Activated CD8-positive, alpha-beta memory T cell treated with anti-CD3 and anti-CD28 coated beads, Interleukin-2, amount 50 U/mL, for 4 hours (primary cell): ENCODE results near the gene FKBP9.
"Not testable (repeated sequence)": the region's sequence is repeated elsewhere in the genome, so short reads cannot be mapped to it uniquely, and the experiment has no call there.

Experiments
- DNase-seq: peaks from one replicate; pipeline ENCODE4 v3.0.0-alpha.2; 2020

Gene FKBP9

GRCh38 chr7:32957326-32958045 is at the start of gene FKBP9:
TSS of gene FKBP9 (plus strand) at chr7:32957440. CDS start at chr7:32957574, 134 bp downstream.
- no peak for DNase-seq

GRCh38 chr7:32910195-32910594 is 47.0 kb upstream of the FKBP9 start:
- DNase-seq, result no peak

GRCh38 chr7:32914184-32914583 is 43.1 kb upstream of the FKBP9 start:
- DNase-seq, result no peak

- DNase-seq, result no peak
Observed at GRCh38 chr7:32915041-32915536, 42.2 kb upstream of the FKBP9 start.

- DNase-seq, result no peak
Observed at GRCh38 chr7:32916006-32916405, 41.2 kb upstream of the FKBP9 start.

GRCh38 chr7:32916994-32917393 is 40.2 kb upstream of the FKBP9 start:
- not testable (repeated sequence) for DNase-seq

- DNase-seq, result no peak
Observed at GRCh38 chr7:32921896-32922295, 35.3 kb upstream of the FKBP9 start.

- no peak for DNase-seq
Observed at GRCh38 chr7:32928785-32929298, 28.4 kb upstream of the FKBP9 start.

GRCh38 chr7:32929430-32930143 is 27.7 kb upstream of the FKBP9 start:
- no peak for DNase-seq

- DNase-seq, result no peak
Observed at GRCh38 chr7:32930378-32930777, 26.9 kb upstream of the FKBP9 start.

- DNase-seq, result no peak
Observed at GRCh38 chr7:32935558-32935957, 21.7 kb upstream of the FKBP9 start.

- DNase-seq, result no peak
Observed at GRCh38 chr7:32936689-32937088, 20.6 kb upstream of the FKBP9 start.

GRCh38 chr7:32937344-32938174 is 19.7 kb upstream of the FKBP9 start:
- DNase-seq, result no peak

GRCh38 chr7:32941181-32941580 is 16.1 kb upstream of the FKBP9 start:
- no peak for DNase-seq

- no peak for DNase-seq
Observed at GRCh38 chr7:32941681-32942414, 15.4 kb upstream of the FKBP9 start.

- peak; percentile 67 for DNase-seq
Observed at GRCh38 chr7:32942415-32943251, 14.6 kb upstream of the FKBP9 start.

- DNase-seq, result no peak
Observed at GRCh38 chr7:32943252-32944030, 13.8 kb upstream of the FKBP9 start.

GRCh38 chr7:32947420-32947983 is 9.7 kb upstream of the FKBP9 start:
- no peak for DNase-seq

GRCh38 chr7:32948202-32948601 is 9.0 kb upstream of the FKBP9 start:
- no peak for DNase-seq

GRCh38 chr7:32952876-32953275 is 4.4 kb upstream of the FKBP9 start:
- no peak for DNase-seq
